GM18508 (cell line): ENCODE results near the gene HOMER3.
"Not testable (repeated sequence)": the region's sequence is repeated elsewhere in the genome, so short reads cannot be mapped to it uniquely, and the experiment has no call there.

ENCODE experiments used
- ATAC-seq: cut with Tn5 transposase; IDR thresholded peaks from one replicate; pipeline ENCODE4 v1.9.1; 2021; ENCODE audit warnings: moderate number of reproducible peaks; ENCODE audit not compliant: insufficient read depth, unreplicated experiment

The HOMER3 gene

DNA sequence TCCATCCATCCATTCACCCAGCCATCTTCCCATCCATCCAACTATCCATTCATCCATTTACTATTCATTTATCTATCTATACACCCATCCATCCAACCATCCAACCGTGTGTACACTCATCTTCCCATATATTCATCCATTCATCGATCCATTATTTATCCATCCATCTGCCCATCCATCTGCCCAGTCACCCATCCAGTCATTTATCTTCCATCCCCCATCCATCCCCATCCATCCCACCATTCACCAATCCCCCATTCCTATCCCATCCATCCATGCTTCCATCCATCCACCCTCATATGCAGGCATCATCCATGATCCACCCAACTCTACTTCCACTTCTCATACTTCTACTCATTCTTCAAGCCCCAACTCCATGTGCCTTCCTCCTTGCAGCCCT, 14.0 kb upstream of the HOMER3 start:
- ATAC-seq, result no peak

- no peak for ATAC-seq
These were observed 13.1 kb upstream of the HOMER3 start for GRCh38 chr19:18954094-18954493.

DNA sequence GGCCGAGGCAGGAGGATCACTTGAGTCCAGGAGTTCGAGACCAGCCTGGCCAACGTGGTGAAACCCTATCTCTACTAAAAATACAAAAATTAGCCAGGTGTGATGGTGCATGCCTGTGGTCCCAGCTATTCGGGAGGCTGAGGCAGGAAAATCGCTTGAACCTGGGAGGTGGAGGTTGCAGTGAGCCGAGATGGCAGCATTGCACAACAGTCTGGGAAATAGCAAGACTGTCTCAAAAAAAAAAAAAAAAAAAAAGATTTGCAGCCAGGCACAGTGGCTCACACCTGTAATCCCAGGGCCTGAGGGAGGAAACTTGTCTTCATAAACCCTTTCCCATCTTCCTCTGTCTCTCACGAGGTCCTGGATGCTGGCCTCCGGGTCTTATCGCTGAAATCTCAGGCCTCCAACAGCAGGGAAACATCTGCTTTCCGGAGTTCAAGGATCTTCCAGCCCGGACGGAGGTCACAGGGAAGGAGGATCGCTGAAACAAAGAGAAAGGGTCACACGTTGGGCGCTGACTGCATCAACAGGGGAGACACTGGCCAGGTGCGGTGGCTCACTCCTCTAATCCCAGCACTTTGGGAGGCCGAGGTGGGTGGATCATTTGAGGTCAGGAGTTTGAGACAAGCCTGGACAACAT, 11.5 kb upstream of the HOMER3 start:
- not testable (repeated sequence) for ATAC-seq

DNA sequence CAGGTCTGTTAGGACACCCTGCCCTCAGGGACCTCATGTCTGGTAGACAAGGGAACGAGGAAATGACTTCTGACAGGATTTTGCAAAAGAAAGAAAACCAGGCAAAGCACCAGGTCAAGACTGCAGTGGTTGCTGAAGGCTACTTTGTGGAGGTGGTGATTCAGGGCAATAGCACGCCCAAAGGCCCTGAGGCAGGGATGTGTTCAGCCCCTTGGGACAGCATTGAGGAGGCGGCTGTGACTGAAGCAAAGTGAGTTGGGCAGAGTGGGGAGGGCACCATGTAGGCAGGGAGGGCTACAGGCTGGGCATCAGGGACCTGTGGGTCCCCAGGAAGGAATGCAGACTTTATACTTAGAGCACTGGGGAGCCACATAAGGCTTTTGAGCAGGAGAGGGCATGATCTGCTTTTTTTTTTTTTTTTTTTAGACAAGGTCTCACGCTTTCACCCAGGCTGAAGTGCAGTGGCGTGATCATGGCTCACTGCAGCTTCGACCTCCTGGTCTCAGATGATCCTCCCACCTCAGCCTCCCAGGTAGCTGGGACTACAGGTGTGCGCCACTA, 10.8 kb upstream of the HOMER3 start:
- ATAC-seq, result no peak

DNA sequence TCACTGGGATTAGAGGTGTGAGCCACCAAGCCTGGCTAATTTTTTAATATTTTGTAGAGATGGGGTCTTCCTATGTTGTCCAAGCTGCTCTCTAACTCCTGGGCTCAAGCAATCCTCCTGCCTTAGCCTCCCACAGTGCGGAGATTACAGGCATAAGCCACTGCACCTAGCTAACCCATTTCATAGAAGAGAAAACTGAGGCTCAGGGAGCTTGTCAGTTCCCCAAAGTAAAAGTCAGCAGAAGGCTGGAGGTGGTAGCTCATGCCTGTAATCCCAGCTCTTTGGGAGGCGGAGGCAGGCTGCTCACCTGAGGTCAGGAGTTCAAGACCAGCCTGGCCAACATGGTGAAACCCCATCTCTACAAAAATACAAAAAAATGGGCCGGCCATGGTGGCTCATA, 8.8 kb upstream of the HOMER3 start:
- no peak for ATAC-seq

DNA sequence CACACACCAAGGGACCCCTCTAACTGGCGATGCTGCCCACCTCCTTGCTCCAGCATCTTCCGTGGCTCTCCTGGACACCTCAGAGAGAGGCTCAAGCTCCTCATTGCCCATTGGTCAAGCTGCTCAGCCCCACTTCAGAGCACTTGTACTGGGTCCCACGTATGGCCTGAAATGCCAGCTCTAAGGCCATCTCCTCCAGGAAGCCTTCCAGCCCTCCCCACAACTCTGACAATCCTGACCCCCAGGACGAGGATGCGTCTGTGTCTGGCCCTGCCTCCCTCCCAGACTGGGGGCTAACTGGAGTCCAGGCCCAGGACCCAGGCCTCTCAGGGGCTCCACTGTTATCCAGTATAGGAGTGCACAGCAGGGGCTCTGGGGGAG, 7.9 kb upstream of the HOMER3 start:
- ATAC-seq, result no peak

DNA sequence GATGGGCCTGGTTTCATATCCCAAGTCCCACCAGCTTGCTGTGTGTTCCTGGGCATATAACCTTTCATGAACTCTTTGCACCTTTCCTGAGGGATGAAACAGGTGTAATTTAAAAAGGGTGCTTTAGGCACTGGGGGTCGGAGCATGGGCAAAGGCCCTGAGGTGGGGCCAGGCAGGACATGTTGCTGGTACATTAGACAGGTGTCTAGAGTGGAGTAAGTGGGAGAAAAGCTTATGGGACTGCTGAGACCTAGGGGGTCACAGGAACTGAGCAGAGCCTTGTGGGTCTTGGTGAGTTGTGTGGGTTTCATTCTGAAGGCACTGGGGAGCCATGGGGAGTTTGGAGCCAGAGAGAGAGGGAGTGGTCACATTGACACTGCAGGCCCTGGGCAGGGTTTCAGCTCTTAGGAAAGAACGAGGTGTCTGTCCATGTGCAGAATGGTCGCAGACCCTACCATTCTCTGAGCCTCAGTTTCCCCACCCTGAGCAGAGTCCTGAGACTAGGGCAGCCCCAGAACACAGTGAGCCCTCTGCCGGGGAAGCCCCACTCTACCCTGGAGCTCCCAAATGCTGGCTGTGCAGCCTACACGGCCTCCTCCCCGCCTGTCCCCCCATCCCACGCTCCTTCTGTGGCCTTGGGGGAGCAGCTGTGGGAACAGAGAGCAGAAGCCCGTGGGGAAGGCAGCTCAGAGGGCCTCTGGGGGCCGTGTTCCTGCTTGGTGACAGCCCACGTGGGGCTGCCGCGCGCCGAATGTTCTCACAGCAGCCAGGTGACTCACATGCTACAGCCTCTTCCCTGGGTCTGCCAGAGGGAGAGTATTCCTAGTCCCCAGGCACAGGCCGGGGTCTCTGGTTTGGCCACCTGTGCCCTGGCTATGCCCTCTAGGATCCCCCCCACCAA, 7.3 kb upstream of the HOMER3 start:
- no peak for ATAC-seq

- ATAC-seq, result no peak
These were observed 5.9 kb upstream of the HOMER3 start for GRCh38 chr19:18946918-18947317.

GRCh38 chr19:18946335-18946734, 5.3 kb upstream of the HOMER3 start:
- ATAC-seq, result no peak

- ATAC-seq, result no peak
These were observed 4.3 kb upstream of the HOMER3 start for GRCh38 chr19:18945297-18945696.

DNA sequence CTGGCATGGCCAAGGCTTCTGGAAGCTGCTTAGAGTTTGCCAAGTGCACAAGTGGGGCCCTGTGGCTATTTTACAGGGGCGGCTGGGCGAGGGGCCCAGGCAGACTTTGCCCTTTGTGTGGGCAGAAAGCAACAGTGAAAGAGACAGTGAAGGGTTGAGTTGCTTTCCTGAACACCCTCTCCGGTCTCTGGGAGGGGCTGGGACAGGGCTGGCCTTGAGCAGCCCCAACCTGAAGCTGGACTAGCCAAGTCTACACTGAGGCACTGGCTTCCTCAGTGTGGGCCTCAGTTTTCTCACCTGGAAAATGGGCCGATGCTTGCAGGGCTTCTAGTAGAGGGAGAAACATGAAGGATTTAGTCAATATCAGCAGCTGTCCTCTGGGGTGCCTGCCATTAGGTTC, 2.4 kb upstream of the HOMER3 start:
- ATAC-seq, result no peak

DNA sequence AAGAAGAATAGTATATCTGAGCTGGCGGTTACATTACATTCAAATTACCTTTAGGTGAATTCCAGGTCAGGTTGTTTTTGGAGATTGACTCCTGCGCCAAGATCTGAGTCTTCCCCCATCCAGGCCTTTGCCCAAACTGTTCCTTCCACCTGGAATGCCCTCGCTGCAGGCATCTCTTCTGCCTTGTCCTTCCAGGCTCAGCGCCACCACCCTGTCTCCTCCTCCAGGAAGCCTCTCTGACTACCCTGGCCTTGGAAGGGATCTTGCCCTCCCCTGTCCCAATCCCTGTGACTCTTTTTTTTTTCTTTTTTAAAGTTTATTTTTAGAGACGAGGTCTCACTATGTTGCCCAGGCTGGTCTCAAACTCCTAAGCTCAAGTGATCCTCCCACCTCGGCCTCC, 1.7 kb upstream of the HOMER3 start:
- ATAC-seq, result no peak

- ATAC-seq, result no peak
These were observed 774 bp upstream of the HOMER3 start for GRCh38 chr19:18941628-18942354.

DNA sequence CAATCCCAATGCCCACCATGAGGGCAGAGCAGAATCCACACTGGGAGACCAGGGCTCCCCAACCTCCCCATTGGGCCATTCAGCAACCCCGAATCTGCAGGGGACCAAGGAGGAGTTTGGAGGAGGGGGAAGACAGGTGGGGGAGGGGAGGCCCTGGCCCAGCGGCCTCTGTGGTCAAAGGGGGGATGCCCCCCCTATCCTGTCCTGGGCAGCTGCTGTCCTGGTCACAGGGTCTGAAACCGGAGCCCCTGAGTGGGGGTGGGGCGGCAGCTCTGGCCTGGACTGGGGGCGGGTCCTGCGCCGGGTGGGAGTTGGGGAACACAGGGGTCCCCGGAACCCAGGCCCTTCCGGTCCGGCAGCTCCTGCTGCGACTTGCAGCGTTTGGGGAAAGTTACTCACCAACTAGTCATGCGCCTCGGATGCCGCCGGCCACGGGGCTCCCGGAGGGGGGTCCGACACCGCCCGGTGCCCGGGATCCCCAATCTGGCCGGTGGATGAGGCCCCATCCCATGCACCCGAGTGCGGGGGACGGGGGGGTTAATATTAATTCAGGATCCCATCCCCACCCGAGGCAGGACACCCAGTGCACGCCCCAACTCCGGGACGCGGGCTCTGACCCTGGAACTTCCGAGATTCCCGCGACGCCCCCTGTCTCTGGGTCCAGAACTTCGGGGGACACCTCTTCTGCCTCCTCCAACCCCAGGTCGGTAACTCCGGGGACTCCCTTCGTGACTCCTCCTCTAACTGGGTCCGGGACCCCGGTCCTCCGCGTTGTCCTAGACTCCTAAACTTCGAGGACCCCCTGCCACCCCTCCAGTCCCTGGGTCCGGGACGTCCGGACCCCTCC, 872 bp downstream of the HOMER3 start:
- ATAC-seq, result no peak

DNA sequence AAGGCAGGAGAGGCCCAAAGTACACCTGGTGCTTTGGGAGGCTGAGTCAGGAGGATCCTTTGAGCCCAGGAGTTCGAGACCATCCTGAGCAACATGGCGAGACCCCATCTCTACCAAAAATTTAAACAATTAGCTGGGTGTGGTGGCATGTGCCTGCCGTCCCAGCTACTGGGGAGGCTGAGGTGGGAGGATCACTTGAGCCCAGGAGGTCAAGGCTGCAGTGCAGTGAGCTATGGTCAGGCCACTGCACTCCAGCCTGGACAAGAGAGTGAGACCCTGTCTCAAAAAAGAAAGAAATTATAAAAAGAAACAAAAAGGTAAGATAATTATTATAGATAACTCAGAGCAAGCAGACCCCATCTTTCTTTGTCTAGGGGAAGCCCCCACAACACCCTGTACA, 1.9 kb downstream of the HOMER3 start:
- ATAC-seq, result no peak

GRCh38 chr19:18933297-18933696, 7.7 kb downstream of the HOMER3 start:
- ATAC-seq, result no peak

DNA sequence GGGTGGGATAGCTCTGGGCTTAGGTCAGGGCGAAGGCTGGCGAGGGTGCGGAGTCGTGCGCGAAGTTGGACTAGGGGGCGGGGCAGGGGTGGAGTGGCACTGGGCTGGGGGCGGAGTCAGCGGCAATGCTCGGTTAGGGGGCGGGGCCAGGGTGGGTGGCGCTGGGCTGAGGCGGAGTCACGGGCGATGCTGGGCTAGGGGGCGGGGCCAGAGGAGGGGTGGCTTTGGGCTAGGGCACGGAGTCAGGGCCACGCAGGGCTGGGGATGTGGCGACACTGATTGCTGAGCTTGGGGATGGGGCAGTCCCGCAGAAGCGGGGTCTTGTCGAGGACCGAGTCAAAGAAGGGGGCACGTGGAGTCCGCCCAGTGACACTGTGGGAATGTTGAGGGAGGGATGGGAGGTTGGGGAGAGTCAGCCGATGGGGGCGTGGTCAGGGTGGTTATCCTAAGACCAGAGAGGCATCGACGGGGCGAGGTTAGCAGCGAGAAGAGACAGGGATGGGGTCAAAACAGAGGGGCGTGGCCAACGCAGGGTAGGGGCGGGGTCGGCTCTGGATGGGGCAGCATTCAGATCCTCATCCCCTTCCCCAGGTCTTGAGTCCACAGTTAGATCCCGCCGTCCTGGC, 8.7 kb downstream of the HOMER3 start:
- no peak for ATAC-seq

DNA sequence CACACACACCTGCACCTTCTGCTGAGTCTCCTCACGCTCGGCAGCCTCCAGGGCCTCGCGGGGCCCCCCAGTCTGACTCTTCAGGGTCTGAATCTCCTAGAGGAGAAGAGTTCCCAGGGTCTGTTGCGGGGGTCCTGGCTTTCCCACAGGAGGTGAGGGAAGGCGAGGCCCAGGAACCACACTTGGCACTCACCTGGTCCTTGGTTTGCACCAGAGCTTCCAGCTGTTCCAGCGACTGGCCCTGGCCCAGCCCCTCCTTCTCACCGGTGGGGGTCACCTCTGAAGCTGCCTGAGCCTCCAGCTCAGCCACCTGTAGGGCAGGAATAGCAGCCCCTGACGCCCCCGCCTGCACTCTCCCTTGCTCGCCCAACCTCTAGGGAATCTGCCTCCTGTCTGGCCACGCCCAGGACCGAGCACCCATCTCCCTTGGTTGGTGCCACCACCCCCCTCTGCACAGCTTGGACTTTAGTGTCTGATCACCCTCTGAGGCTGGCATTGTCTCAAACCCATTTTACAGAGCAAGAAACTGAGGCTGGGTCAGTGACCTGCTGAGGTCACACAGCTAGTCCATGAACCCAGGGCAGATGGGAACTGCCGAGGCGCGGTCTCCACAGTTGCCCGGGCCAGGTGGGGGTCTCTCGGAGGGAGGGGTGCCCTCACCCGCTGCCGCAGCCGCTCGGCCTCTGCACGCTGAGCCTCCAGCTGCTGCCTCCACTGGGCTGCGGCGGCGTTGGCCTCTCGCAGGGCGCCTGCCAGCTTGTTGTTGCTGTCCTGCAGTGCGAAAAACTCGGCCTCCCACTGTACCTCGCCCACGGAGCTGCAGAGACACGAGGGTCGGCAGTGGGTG, 9.5 kb downstream of the HOMER3 start:
- no peak for ATAC-seq

- no peak for ATAC-seq
These were observed 11.7 kb downstream of the HOMER3 start for GRCh38 chr19:18929311-18929710.
